HG03175 (cell line): ENCODE results near the gene RSPO4.

Source experiments
- ATAC-seq: cut with Tn5 transposase; IDR thresholded peaks from one replicate; pipeline ENCODE4 v1.9.1; 2021; ENCODE audit warnings: mild to moderate bottlenecking, moderate library complexity; ENCODE audit not compliant: unreplicated experiment

The RSPO4 gene

GRCh38 chr20:944774-945410 lies 57.2 kb downstream of the RSPO4 start:
- no peak for ATAC-seq

GRCh38 chr20:944148-944547 lies 58.0 kb downstream of the RSPO4 start:
- no peak for ATAC-seq

- no peak for ATAC-seq
These were observed 59.5 kb downstream of the RSPO4 start for GRCh38 chr20:942611-943010.

GRCh38 chr20:940926-941325 lies 61.2 kb downstream of the RSPO4 start:
- no peak for ATAC-seq

- ATAC-seq, result no peak
These were observed 62.5 kb downstream of the RSPO4 start for GRCh38 chr20:939606-940005.

GRCh38 chr20:934186-934840 lies 67.8 kb downstream of the RSPO4 start:
- ATAC-seq, result no peak

GRCh38 chr20:933029-933428 lies 69.1 kb downstream of the RSPO4 start:
- no peak for ATAC-seq

- ATAC-seq, result no peak
These were observed 70.7 kb downstream of the RSPO4 start for GRCh38 chr20:931401-931800.

GRCh38 chr20:926670-927069 lies 75.4 kb downstream of the RSPO4 start:
- ATAC-seq, result no peak

GRCh38 chr20:925516-925915 lies 76.6 kb downstream of the RSPO4 start:
- no peak for ATAC-seq

- ATAC-seq, result no peak
These were observed 77.5 kb downstream of the RSPO4 start for GRCh38 chr20:924639-925038.

GRCh38 chr20:922781-923180 lies 79.3 kb downstream of the RSPO4 start:
- ATAC-seq, result no peak

GRCh38 chr20:921068-921467 lies 81.0 kb downstream of the RSPO4 start:
- no peak for ATAC-seq

GRCh38 chr20:920311-920710 lies 81.8 kb downstream of the RSPO4 start:
- no peak for ATAC-seq

- no peak for ATAC-seq
These were observed 82.6 kb downstream of the RSPO4 start for GRCh38 chr20:919491-919916.

- no peak for ATAC-seq
These were observed 84.7 kb downstream of the RSPO4 start for GRCh38 chr20:917416-917815.

- ATAC-seq, result no peak
These were observed 85.3 kb downstream of the RSPO4 start for GRCh38 chr20:916825-917224.

GRCh38 chr20:916125-916799 lies 85.8 kb downstream of the RSPO4 start, which contains the start of gene ANGPT4:
Gene ANGPT4, minus strand, starts transcription at chr20:916334. Its CDS starts 120 bp downstream, at chr20:916214.
- no peak for ATAC-seq

GRCh38 chr20:914727-915498 lies 87.2 kb downstream of the RSPO4 start:
- ATAC-seq, result no peak

GRCh38 chr20:913306-913849 lies 88.7 kb downstream of the RSPO4 start:
- no peak for ATAC-seq
